NCI-H1417 treated with DMSO at 0.1 percent for 48 hours (cell line): Measurements from ENCODE around the gene PTGDR2.

Experiments used
- DNase-seq: peaks from one replicate; lab custom pipeline; 2025; lab: John Stamatoyannopoulos, UW

The PTGDR2 gene

GRCh38 chr11:60855726-60856633 is at the start of gene PTGDR2:
TSS of gene PTGDR2 (minus strand) at chr11:60855950. CDS start at chr11:60853722, 2,228 bp downstream.
- DNase-seq: no peak

- DNase-seq: no peak
These were observed 49.3 kb upstream of the PTGDR2 start for GRCh38 chr11:60905047-60905446.

- no peak for DNase-seq
These were observed 46.9 kb upstream of the PTGDR2 start for GRCh38 chr11:60902625-60903024.

- DNase-seq: no peak
These were observed 45.1 kb upstream of the PTGDR2 start for GRCh38 chr11:60900673-60901404.

GRCh38 chr11:60899977-60900376 is 44.2 kb upstream of the PTGDR2 start:
- DNase-seq: no peak

- DNase-seq: no peak
These were observed 43.5 kb upstream of the PTGDR2 start for GRCh38 chr11:60899046-60899936.

GRCh38 chr11:60897496-60897895 is 41.7 kb upstream of the PTGDR2 start:
- no peak for DNase-seq

GRCh38 chr11:60895687-60896086 is 39.9 kb upstream of the PTGDR2 start:
- DNase-seq: no peak

- no peak for DNase-seq
These were observed 35.5 kb upstream of the PTGDR2 start for GRCh38 chr11:60891103-60891741.

DNA sequence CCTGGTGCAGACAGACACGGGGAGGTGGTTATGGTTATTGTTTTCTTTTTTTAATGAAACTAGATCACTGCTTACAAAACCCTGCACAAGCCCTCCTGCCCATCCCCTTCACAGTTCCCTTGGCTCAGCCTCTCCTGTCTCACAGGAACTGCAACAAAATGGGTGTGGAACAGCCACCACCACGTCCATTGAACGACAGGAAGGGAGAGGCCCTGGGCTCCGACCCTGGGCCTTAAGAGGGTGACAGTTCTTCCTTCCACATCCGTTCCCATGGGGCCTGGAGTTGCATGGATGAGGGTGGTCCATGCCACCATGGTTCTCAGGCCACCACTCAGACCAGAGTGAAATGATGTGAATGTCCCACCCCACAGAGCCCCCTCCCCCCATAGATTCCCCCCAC is 34.9 kb upstream of the PTGDR2 start:
- DNase-seq: no peak

- DNase-seq: no peak
These were observed 34.1 kb upstream of the PTGDR2 start for GRCh38 chr11:60889869-60890311.

GRCh38 chr11:60887556-60887955 is 31.8 kb upstream of the PTGDR2 start:
- no peak for DNase-seq

DNA sequence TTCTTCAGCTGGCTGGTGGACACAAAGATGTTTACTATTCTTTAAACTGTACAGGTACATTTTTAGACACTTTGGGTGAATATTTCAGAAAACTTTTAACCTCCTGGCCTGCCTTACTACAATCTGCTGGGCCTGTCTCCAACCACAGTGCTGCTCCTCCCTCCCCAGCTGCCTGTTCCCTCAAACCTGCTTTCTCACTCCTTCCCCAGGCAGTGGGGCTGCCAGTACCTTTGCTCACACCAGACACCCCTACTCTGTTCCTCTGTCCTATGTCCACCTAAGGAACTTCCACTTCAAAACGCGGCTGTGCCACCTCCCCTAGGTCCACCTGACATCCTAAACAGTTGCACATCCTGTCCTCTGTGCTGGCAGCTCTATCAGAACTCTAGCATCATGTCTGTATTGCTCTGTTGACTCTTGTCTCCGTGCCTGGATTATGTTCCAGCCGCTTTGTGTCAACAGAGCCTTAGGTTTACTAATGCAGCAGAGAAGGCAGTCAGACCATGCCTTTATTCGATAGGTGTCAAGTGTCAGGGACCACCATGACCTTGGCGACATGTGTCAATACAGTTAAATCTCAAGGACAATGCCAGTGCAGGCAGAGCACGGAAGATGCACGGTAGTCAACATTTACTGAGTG is 25.0 kb upstream of the PTGDR2 start:
- DNase-seq: no peak

GRCh38 chr11:60879971-60880588 is 24.3 kb upstream of the PTGDR2 start:
- DNase-seq: no peak

- DNase-seq: no peak
These were observed 23.4 kb upstream of the PTGDR2 start for GRCh38 chr11:60879104-60879503.

- no peak for DNase-seq
These were observed 22.7 kb upstream of the PTGDR2 start for GRCh38 chr11:60878245-60879101.

DNA sequence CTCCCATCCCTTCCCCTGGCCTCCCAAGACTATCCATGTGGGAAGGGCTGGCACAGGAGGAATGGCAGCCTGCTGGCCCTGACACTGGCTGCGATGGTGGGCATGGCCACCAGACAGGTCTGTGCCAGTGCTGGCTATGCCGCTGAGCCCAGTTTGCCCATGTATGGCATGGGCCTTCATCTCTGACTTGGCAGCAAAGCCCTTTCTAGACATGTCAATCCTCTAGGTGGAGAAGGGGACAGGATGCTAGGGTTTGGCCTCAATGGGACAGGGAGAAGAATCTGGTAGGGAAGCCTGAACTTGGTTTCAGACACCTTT is 20.4 kb upstream of the PTGDR2 start:
- no peak for DNase-seq

GRCh38 chr11:60875366-60876167 is 19.8 kb upstream of the PTGDR2 start:
- no peak for DNase-seq
